Thyroid gland (tissue), 4 donors: Measurements from ENCODE around the gene PAXX. TPM values are rescaled to one million over a fixed set of nuclear protein-coding genes. Genes with fewer than 3 reads are reported as not detected.

Experiments
- DNase-seq, 2 donors: peaks; one replicate each; pipeline ENCODE4 v3.0.0-alpha.2; 2019
- H3K27ac ChIP-seq, 3 donors: fragments of 200-600 bp; sonication (generic); 1 replicate in 2 of 3; 2 replicates in 1 of 3; pipeline ENCODE4 v1.5.1; 2016 to 2019; ENCODE audit warnings: mild to moderate bottlenecking in 1 of 3, moderate library complexity in 1 of 3
- H3K27me3 ChIP-seq: fragments of 200-600 bp; sonication (generic); one replicate; pipeline ENCODE4 v1.5.1; 2019
- H3K36me3 ChIP-seq, 2 donors: fragments of 200-600 bp; sonication (generic); one replicate each; pipeline ENCODE4 v1.5.1; 2016 to 2019
- H3K4me1 ChIP-seq, 2 donors: fragments of 200-600 bp; sonication (generic); one replicate each; pipeline ENCODE4 v1.5.1; 2017 to 2019
- H3K4me3 ChIP-seq, 3 donors: fragments of 200-600 bp; sonication (generic); replicated peaks in 1 of 3; 1 replicate in 2 of 3; 2 replicates in 1 of 3; pipeline ENCODE4 v1.5.1; 2016; ENCODE audit warnings: mild to moderate bottlenecking in 1 of 3
- H3K9me3 ChIP-seq: fragments of 200-600 bp; sonication (generic); one replicate; pipeline ENCODE4 v1.5.1; 2017
- POLR2A ChIP-seq, 2 donors: fragments of 450-650 bp; IDR thresholded peaks; one replicate each; pipeline ENCODE4 v1.6.1; 2017; ENCODE audit warnings: antibody characterized with exemption in 2 of 2, mild to moderate bottlenecking in 2 of 2, moderate library complexity in 1 of 2
- WGBS, 2 donors: methylation state at CpG; one replicate each; pipeline ENCODE4 v1.1.5; 2017; 5-methylcytosine and 5-hydroxymethylcytosine counted together
- intact Hi-C: fragments of 100-400 bp; cut with DNase I; formaldehyde crosslinking; loops from one replicate; pipeline ENCODE4 v1.15.1; 2023
- total RNA-seq, 4 donors: library from RNA; depleted of rRNA; stranded (reverse); fragments of >200 nt; gene quantifications; one replicate each; pipeline ENCODE4 v1.2.3, GENCODE V29; 2016
- TF ChIP-seq, protein P1 (sequence below), 6 experiments: fragments of 200-600 bp in 3 of 6; fragments of 450-650 bp in 3 of 6; sonication (generic) in 3 of 6; IDR thresholded peaks; one replicate each; pipeline ENCODE4 v1.5.1; 2016 to 2019; ENCODE audit warnings: antibody characterized with exemption in 6 of 6, mild to moderate bottlenecking in 2 of 6, inconsistent platforms in 1 of 6, moderate library complexity in 1 of 6

The PAXX gene
- total RNA-seq, 4 donors from 2014 or later, result 29.8 to 109 (median 50.7) TPM

DNA sequence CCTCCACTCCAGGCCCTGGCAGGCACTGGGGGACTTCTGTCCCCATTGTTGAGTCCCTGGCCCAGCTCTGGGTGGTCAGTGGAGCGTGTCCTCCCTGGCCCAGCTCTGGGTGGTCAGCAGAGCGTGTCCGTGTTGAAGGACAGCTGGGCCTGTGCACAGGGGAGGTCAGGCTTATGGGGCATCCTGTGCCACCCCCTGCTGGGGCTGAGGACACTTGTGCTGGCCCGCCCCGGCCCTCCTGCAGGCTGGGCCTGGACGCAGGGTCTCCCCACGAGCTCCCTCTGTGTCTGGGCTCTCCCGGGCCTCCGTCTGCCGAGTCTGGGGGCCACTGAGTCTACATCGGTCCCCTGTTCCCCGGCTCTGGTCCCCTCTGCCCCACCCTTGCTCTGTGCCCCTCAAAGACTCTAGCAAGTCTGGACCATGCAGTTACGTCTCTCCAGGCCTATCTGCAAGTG lies 15.6 kb downstream of the PAXX start:
- H3K36me3 ChIP-seq, result peaks cover 0 to 14% of the 10 kb centered on the region in 2 donors
- no peaks in the 10 kb centered on the region for H3K9me3 ChIP-seq
- WGBS, 2 donors, result 58 to 59% methylated on average over 5 to 12 of the region's 13 CpGs
- intact Hi-C loops, result no loop called here
- DNase-seq, result peak; percentile 89 to 91
- peak overlapping the region; percentile 59 to 84 (median 79) for H3K27ac ChIP-seq
- H3K4me1 ChIP-seq, result peaks cover 30 to 36% of the 10 kb centered on the region in 2 donors
- TF ChIP-seq POLR2A (IDR thresholded peaks at IDR 0.05), result no peak
- TF ChIP-seq, protein P1, sequence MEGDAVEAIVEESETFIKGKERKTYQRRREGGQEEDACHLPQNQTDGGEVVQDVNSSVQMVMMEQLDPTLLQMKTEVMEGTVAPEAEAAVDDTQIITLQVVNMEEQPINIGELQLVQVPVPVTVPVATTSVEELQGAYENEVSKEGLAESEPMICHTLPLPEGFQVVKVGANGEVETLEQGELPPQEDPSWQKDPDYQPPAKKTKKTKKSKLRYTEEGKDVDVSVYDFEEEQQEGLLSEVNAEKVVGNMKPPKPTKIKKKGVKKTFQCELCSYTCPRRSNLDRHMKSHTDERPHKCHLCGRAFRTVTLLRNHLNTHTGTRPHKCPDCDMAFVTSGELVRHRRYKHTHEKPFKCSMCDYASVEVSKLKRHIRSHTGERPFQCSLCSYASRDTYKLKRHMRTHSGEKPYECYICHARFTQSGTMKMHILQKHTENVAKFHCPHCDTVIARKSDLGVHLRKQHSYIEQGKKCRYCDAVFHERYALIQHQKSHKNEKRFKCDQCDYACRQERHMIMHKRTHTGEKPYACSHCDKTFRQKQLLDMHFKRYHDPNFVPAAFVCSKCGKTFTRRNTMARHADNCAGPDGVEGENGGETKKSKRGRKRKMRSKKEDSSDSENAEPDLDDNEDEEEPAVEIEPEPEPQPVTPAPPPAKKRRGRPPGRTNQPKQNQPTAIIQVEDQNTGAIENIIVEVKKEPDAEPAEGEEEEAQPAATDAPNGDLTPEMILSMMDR (IDR thresholded peaks at IDR 0.05), result peak in 1 of 6 experiments; percentile 37
- H3K27me3 ChIP-seq, result no peaks in the 10 kb centered on the region
- H3K4me3 ChIP-seq, result no peak overlapping the region

DNA sequence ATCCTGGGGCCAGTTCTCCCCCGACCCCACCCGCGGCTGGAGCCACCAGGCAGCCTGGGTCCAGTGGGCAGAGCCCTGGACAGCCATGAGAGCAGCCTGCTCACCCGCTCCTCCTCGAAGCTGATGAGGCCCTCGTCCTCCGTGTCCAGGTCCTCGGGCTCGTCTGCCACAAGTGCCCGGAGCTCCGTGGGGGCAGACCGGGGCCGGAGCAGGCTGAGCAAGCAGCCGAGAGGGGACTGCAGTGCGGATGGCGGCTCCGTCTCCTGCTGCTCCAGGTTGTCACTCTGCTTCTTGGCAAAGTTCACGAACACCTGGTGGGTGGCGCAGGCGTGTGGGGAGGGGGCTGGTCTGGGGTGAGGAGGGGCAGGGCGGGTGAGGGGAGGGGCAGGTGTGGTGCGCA lies 16.1 kb downstream of the PAXX start:
- Histone ChIP-seq H3K27me3 (no peaks in the 10 kb centered on the region), H3K9me3 (no peaks in the 10 kb centered on the region), H3K4me1 (peaks cover 30 to 36% of the 10 kb centered on the region in 2 donors), H3K4me3 (no peak overlapping the region), H3K27ac (peak overlapping the region; percentile 59 to 84 (median 79)), H3K36me3 (peaks cover 0 to 14% of the 10 kb centered on the region in 2 donors)
- TF ChIP-seq, protein P1 (IDR thresholded peaks at IDR 0.05), result no peak
- TF ChIP-seq POLR2A (IDR thresholded peaks at IDR 0.05), result no peak
- 60% methylated on average over 1 to 2 of the region's 22 CpGs for WGBS, 2 donors
- intact Hi-C loops, result no loop called here
- DNase-seq, result peak; percentile 51 to 52

DNA sequence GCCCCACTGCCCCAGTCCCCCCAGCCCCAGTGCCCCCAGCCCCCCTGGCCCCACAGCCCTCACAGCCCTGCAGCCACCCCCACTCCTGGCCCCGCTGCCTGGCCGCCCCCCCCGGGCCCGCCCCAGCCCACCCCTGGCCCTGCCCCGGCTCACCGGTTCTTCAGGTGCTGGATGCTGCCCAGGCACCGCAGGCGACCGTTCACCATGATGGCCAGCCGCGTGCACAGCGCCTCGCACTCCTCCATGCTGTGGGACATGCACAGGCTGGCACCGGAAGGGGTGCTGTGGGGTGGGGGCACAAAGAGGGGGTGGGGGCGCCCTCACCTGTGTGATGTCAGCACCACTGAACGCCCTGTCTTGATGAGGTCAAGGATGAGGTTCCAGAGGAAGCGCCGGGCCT lies 17.0 kb downstream of the PAXX start:
- Histone ChIP-seq H3K4me1 (peaks cover 30 to 36% of the 10 kb centered on the region in 2 donors), H3K27me3 (no peaks in the 10 kb centered on the region), H3K9me3 (no peaks in the 10 kb centered on the region), H3K27ac (no peak overlapping the region), H3K4me3 (no peak overlapping the region), H3K36me3 (peaks cover 2 to 17% of the 10 kb centered on the region in 2 donors)
- DNase-seq, result no peak
- 62 to 80% methylated on average over 1 to 9 of the region's 18 CpGs for WGBS, 2 donors
- intact Hi-C loops, result no loop called here
- TF ChIP-seq POLR2A (IDR thresholded peaks at IDR 0.05), result no peak
- TF ChIP-seq, protein P1 (IDR thresholded peaks at IDR 0.05), result no peak

DNA sequence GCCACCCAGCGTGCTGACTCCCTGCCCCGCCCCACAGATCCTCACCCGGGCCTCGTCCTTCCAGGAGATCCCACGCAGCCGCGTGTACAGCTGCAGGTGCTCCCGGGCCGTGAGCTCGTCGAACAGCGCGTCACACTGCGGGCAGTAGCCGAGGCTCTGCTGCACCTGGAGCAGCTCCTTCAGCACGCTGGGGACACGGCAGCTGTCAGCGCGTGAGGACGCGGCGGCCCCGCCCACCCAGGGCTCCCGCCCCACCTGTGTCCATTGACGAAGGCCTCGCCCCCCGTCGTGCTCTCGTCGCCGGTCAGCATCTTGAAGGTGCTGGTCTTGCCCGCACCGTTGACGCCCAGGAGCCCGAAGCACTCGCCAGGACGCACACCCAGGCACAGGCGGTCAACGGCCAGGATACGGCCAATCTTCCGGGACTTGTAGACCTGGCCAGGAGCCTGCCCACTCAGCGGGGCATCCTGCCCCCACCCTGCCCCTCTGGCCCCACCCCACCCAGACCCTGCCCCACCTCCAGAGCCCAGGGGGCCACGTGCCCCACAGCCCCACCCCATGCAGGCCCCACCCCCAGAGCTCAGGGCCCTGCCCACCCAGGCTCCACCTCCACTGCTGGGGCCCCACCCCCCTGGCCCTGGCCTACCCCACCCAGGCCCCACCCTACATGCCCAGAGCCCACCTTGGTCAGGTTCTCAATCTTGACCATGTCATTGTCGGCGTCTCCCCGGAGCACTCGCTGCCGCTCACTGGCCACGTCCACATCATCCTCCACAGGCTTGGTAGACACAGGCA lies 17.9 kb downstream of the PAXX start:
- 91 to 96% methylated on average over 14 to 16 of the region's 49 CpGs for WGBS, 2 donors
- Histone ChIP-seq H3K9me3 (no peaks in the 10 kb centered on the region), H3K27ac (no peak overlapping the region), H3K4me1 (peaks cover 30 to 36% of the 10 kb centered on the region in 2 donors), H3K36me3 (peaks cover 9 to 23% of the 10 kb centered on the region in 2 donors), H3K27me3 (no peaks in the 10 kb centered on the region), H3K4me3 (no peak overlapping the region)
- intact Hi-C loops, result no loop called here
- TF ChIP-seq, protein P1 (IDR thresholded peaks at IDR 0.05), result no peak
- TF ChIP-seq POLR2A (IDR thresholded peaks at IDR 0.05), result no peak
- no peak for DNase-seq

DNA sequence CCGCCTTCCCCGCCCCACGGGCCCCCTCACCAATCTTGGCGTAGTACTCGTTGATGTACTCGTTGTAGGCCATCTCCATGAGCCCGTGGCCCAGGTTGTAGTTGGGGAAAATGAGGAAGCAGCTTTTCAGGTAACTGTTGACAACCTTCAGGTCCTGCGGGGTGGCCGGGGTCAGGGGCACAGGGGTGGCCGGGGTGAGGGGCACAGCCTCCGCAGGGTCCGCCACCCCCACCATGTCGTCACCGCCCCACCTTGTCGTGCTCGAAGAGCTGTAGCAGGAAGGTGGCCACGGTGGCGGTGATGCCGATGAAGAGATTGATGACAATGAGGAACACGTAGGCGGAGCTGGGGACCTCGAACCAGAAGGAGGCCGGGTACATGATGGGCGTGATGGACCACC lies 18.9 kb downstream of the PAXX start:
- peaks cover 16 to 32% of the 10 kb centered on the region in 2 donors for H3K36me3 ChIP-seq
- H3K4me1 ChIP-seq, result peaks cover 27 to 36% of the 10 kb centered on the region in 2 donors
- H3K27ac ChIP-seq, result no peak overlapping the region
- 94 to 95% methylated on average over 15 to 20 of the region's 24 CpGs for WGBS, 2 donors
- H3K9me3 ChIP-seq, result no peaks in the 10 kb centered on the region
- H3K27me3 ChIP-seq, result no peaks in the 10 kb centered on the region
- H3K4me3 ChIP-seq, result no peak overlapping the region
- TF ChIP-seq POLR2A (IDR thresholded peaks at IDR 0.05), result no peak
- TF ChIP-seq, protein P1 (IDR thresholded peaks at IDR 0.05), result no peak
- DNase-seq, result no peak
- intact Hi-C loops, result no loop called here
